ENCODE measurements around the gene SLC66A3.

Gene SLC66A3

DNA sequence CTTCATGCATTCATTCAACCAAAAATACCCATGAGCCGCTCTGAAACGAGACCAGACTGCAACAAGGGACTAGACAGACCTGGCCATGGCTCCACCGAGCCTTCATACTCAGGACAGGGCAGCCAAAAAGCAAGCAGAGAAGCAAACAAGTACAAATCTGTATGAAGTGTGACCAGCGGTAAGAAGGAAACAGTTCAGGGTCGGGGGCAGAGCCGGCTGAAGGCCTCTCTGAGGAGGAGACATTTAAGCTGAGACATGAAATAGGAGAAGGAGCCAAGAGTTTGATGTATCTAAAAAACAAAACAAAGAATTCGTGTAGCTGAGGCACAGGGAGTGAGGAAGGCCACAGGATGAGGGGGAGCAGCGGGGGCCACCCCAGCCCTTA lies 21.3 kb upstream of the SLC66A3 start:
- no peak for DNase-seq (ENCODE audit: low read depth in 2 of 3, low spot score in 1 of 3)

GRCh38 chr2:11134349-11134748 lies 20.9 kb upstream of the SLC66A3 start:
- no peak for DNase-seq (ENCODE audit: low read depth in 2 of 3, low spot score in 1 of 3)

GRCh38 chr2:11140492-11140891 lies 14.8 kb upstream of the SLC66A3 start:
- DNase-seq (ENCODE audit: low read depth in 2 of 3, low spot score in 1 of 3), result no peak

GRCh38 chr2:11141319-11141718 lies 13.9 kb upstream of the SLC66A3 start:
- no peak for DNase-seq (ENCODE audit: low read depth in 2 of 3, low spot score in 1 of 3)

- DNase-seq (ENCODE audit: low read depth in 2 of 3, low spot score in 1 of 3), result no peak
These were observed 12.9 kb upstream of the SLC66A3 start for GRCh38 chr2:11142330-11142729.

DNA sequence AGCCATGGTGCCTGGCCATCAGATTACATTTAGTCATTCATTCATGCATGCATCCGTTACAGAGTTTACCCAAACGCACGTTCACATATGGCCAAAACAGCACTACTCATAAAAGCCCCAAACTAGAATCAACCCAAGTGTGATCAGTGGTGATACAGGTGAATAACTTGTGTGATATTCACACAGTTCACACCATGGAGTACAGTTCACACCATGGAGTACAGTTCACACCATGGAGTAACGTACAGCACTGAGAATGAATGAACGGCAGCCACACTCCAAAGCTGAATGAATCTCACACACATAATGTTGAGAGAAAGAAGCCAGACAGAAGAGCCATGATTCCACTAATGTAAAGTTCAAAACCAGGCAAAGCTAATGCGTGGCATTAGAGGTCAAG lies 12.3 kb upstream of the SLC66A3 start:
- DNase-seq (ENCODE audit: low read depth in 2 of 3, low spot score in 1 of 3), result no peak

DNA sequence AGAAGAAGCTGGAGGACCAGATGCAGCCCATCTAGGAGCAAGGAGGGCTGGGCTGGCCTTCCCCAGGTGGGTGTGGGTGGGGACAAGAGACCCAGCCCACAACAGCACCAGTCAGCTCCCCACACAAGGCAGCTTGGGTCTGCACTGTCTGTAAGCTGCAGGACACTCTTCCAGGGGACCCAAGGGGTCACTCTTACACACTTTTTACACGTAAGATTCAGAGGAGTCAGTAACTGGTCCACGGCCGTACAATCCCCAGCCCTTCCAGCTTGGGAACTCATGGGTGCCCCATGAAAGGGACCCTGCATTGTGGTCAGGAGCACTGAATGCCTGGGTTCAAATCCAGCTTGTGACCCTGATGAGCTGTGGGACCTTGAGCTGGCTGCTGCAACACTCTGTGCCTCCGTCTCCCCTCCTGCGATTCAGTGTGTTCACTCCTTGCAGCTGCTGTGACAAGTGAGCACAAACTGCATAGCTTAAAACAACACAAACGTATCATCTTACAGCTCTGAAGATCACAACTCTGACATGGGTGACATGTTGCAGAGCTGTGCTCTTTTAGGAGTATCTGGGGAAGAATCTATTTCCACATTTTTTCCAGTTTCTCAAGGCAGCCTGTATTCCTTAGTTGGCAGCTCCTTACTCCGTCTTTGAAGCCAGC lies 11.1 kb upstream of the SLC66A3 start:
- no peak for DNase-seq (ENCODE audit: low read depth in 2 of 3, low spot score in 1 of 3)

DNA sequence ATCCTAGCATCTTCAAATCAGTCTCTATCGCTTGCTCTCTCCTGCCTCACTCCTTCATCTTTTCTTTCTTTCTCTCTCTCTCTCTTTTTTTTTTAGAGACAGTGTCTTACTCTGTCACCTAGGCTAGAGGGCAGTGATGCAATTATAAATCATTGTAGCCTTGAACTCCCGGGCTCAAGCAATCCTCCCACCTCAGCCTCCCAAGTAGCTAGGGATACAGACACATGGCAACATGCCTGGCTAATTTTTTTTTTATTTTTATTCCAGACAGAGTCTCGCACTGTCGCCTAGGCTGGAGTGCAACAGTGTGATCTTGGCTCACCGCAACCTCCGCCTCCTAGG lies 10.6 kb upstream of the SLC66A3 start:
- DNase-seq (ENCODE audit: low read depth in 2 of 3, low spot score in 1 of 3), result no peak

DNA sequence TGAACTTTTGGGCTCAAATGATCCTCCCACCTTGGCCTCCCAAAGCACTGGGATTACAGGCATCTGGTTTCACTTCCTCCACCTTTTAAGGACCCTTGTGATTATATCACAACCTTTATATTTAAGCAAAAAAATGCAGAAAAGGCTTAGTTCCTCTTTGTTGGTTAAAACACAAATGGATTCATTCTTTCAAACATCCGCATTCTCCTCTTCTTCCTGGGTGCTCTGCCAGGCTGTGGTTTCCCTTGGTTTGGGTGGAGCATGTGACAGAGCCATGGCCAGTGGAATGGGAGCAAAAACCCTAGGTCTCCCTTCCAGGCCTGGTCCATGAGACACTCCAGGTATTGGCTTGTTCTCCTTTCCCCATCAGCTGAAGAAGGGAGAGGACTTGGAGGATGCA lies 9.9 kb upstream of the SLC66A3 start:
- no peak for DNase-seq (ENCODE audit: low read depth in 2 of 3, low spot score in 1 of 3)

DNA sequence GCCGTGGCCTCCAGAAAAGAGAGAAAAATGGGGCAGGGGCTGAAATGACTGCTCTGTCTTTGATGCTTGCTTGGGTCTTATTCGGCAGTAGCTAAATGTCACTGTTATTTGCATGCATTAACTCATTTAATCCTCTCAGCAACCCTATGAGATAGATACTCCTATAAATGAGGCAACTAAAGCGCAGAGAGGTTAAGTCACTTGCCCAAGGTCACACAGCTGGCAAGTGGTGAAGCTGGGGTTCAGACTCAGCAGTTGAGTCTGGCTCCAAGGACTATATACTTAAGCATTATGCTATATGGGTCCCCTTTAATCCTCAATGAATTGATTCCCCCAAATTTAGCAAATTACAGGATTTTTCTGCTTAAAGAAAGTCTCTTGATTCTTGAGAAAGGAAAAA lies 9.2 kb upstream of the SLC66A3 start:
- no peak for DNase-seq (ENCODE audit: low read depth in 2 of 3, low spot score in 1 of 3)

DNA sequence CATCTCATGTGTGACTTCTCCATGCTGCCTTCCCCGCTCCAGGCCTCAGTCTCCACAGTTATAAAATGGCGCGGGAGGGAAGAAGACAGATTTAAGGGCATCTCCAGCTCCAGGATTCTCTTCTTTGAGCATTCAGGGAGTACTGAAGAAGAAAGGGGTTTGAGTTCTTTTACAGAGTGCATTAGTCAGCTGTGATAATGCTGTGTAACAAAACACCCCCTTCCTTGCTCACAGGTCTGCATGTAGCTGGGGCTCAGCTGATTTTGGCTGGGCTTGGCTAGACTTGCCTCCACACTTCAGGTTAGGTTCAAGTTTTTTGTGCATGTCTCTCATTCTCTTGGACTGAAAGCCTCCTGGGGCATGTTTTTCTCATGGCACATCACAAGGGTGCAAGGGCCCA lies 8.0 kb upstream of the SLC66A3 start:
- DNase-seq (ENCODE audit: low read depth in 2 of 3, low spot score in 1 of 3), result no peak

GRCh38 chr2:11152591-11152990 lies 2.7 kb upstream of the SLC66A3 start:
- no peak for DNase-seq (ENCODE audit: low read depth in 2 of 3, low spot score in 1 of 3)

- DNase-seq (ENCODE audit: low read depth in 2 of 3, low spot score in 1 of 3), result peak in 1 of 3 donors; percentile 20
These were observed 998 bp upstream of the SLC66A3 start for GRCh38 chr2:11154016-11154922.

DNA sequence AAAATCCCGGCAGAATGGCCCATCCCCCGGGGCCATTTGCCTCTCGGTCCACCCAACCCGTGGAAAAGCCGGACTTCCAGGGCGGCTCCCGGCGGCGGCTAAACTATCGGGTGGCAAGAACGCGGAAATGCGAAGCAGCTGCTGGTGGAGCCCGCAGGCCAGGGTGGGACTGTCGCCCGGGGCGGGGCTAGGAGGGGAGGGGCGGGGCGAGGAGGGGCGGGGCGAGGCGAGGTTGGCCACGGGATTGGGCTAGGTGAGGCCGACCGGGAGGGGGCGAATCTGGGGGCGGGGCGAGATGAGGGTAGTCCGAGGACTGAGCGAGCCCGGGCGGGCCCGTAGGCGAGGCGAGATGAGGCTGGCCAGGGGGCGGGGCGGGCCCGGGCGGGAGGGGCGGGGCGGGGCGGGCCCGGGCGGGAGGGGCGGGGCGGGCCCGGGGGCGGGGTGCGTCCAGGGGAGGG lies 315 bp upstream of the SLC66A3 start:
- peak; percentile 97 to 99 (median 98) for DNase-seq (ENCODE audit: low read depth in 2 of 3, low spot score in 1 of 3)

DNA sequence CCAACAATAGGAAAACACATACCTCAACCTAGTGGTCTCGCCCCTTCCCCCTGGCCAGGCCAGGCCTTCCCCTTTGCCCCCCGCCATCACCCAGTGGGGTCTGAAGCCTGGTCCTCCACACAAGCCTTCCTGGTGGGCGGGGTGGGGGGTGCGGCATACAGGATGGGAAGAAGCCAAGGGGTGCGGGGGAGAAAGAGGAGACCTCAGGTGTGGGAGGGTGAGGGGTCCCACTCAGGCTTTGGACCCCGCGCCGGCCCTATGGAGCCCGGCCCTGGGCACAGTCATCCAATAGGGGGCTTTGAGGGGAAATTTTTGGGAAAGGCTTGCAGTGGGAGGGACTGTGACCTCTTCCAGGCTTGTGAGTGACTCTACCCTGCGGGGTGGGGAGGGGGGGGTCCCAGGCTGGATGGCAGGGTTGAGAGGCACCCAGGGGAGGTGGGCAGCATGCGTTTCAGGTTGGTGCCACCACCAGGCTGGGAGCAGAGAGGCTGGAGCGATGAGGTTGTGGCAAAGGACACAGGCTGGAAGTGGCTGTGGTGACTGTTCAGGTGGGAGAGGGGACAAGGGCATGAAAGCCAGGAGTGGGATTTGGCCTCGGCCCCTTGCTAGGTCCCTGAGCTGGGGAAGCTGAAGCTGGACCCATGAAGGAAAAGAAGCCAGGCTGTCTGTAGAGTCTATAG lies 1.3 kb downstream of the SLC66A3 start:
- no peak for DNase-seq (ENCODE audit: low read depth in 2 of 3, low spot score in 1 of 3)

DNA sequence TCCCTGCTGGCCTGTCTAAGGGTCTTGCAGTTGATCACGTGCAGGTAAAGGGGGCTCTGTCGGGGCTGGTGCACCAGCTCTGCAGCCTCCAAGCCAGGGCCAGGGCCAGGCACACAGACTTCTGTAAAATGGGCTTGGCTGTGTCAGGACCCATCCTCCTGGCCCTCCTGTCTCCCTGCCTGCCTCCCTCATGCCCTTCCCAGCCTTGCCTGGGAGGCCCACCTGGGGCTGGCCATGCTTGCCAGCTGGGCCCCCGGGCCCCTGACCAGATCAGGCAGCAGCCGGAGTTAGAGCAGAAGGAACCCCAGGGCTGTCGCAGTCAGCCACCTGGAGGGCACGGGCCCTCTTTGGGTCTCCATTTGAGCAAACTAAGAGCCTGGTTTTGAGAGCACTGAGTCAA lies 2.0 kb downstream of the SLC66A3 start:
- no peak for DNase-seq (ENCODE audit: low read depth in 2 of 3, low spot score in 1 of 3)

GRCh38 chr2:11157731-11158130 lies 2.5 kb downstream of the SLC66A3 start:
- DNase-seq (ENCODE audit: low read depth in 2 of 3, low spot score in 1 of 3), result no peak

GRCh38 chr2:11158916-11159573 lies 3.8 kb downstream of the SLC66A3 start:
- no peak for DNase-seq (ENCODE audit: low read depth in 2 of 3, low spot score in 1 of 3)

- DNase-seq (ENCODE audit: low read depth in 2 of 3, low spot score in 1 of 3), result no peak
These were observed 4.4 kb downstream of the SLC66A3 start for GRCh38 chr2:11159574-11160170.

DNA sequence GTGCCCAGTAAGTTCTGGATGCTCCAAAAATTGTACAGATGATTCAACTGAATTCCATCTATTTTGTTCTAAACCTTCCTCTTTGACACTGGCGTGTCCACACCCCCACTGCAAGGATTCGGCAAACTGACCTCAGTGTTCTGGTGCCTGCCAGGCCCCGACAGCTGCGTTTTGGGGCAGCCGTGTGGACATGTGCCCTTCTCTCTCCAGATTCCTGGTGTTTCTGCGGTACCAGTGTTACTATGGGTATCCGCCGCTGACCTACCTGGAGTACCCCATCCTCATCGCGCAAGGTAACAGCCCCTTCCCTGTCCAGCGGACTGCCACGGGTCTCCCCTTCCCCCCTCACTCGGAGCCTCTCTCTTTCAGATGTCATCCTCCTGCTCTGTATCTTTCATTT lies 5.0 kb downstream of the SLC66A3 start:
- no peak for DNase-seq (ENCODE audit: low read depth in 2 of 3, low spot score in 1 of 3)
